HEK293 (cell line): Measurements from ENCODE around the gene SAMD14.

Experiments used
- EGR2 ChIP-seq: fragments of 450-650 bp; formaldehyde crosslinking; IDR thresholded peaks from 2 replicates; pipeline ENCODE4 v1.5.1; 2016; ENCODE audit warnings: low read depth, missing biosample characterization, missing genetic modification characterization
- GLIS1 ChIP-seq: fragments of 450-650 bp; formaldehyde crosslinking; IDR thresholded peaks from 2 replicates; pipeline ENCODE4 v1.5.1; 2016; ENCODE audit warnings: missing biosample characterization, missing genetic modification characterization
- KLF16 ChIP-seq: fragments of 450-650 bp; formaldehyde crosslinking; IDR thresholded peaks from 2 replicates; pipeline ENCODE4 v1.5.1; 2017; ENCODE audit warnings: missing biosample characterization, missing genetic modification characterization
- MYNN ChIP-seq: fragments of 450-650 bp; formaldehyde crosslinking; IDR thresholded peaks from 2 replicates; pipeline ENCODE4 v1.5.1; 2016; ENCODE audit warnings: missing biosample characterization, missing genetic modification characterization, borderline replicate concordance
- TRIM28 ChIP-seq: IDR thresholded peaks from 2 replicates; pipeline ENCODE4 v1.6.1; 2011; ENCODE audit warnings: low read length, control low read depth, borderline replicate concordance
- ZEB2 ChIP-seq: fragments of 450-650 bp; formaldehyde crosslinking; IDR thresholded peaks from 2 replicates; pipeline ENCODE4 v1.5.1; 2016; ENCODE audit warnings: missing biosample characterization, missing genetic modification characterization
- ZIC2 ChIP-seq: fragments of 450-650 bp; formaldehyde crosslinking; IDR thresholded peaks from 2 replicates; pipeline ENCODE4 v1.5.1; 2016; ENCODE audit warnings: missing biosample characterization, missing genetic modification characterization
- ZNF140 ChIP-seq: fragments of 450-650 bp; formaldehyde crosslinking; IDR thresholded peaks from 2 replicates; pipeline ENCODE4 v1.5.1; 2016; ENCODE audit warnings: missing biosample characterization, missing genetic modification characterization
- ZNF239 ChIP-seq: fragments of 450-650 bp; formaldehyde crosslinking; IDR thresholded peaks from 2 replicates; pipeline ENCODE4 v1.5.1; 2016; ENCODE audit warnings: missing biosample characterization, missing genetic modification characterization
- ZNF302 ChIP-seq: fragments of 450-650 bp; formaldehyde crosslinking; IDR thresholded peaks from 2 replicates; pipeline ENCODE4 v1.5.1; 2016; ENCODE audit warnings: missing biosample characterization, missing genetic modification characterization, low read depth
- ZNF324 ChIP-seq: fragments of 450-650 bp; formaldehyde crosslinking; IDR thresholded peaks from 2 replicates; pipeline ENCODE4 v1.5.1; 2016; ENCODE audit warnings: missing biosample characterization, missing genetic modification characterization
- ZNF335 ChIP-seq: fragments of 450-650 bp; formaldehyde crosslinking; conservative IDR thresholded peaks from 2 replicates; pipeline ENCODE4 v1.5.1; 2016; ENCODE audit warnings: missing biosample characterization, missing genetic modification characterization
- ZNF366 ChIP-seq: fragments of 450-650 bp; formaldehyde crosslinking; conservative IDR thresholded peaks from 2 replicates; pipeline ENCODE4 v1.5.1; 2016; ENCODE audit warnings: missing biosample characterization, missing genetic modification characterization
- ZNF501 ChIP-seq: fragments of 450-650 bp; formaldehyde crosslinking; IDR thresholded peaks from 2 replicates; pipeline ENCODE4 v1.5.1; 2016; ENCODE audit warnings: missing biosample characterization, missing genetic modification characterization
- ZNF529 ChIP-seq: fragments of 450-650 bp; formaldehyde crosslinking; IDR thresholded peaks from 2 replicates; pipeline ENCODE4 v1.5.1; 2017; ENCODE audit warnings: missing genetic modification characterization, missing biosample characterization; ENCODE audit not compliant: insufficient replicate concordance
- ZNF558 ChIP-seq: fragments of 450-650 bp; formaldehyde crosslinking; IDR thresholded peaks from 2 replicates; pipeline ENCODE4 v1.5.1; 2016; ENCODE audit warnings: missing biosample characterization, missing genetic modification characterization
- ZNF664 ChIP-seq: fragments of 450-650 bp; formaldehyde crosslinking; IDR thresholded peaks from 2 replicates; pipeline ENCODE4 v1.5.1; 2016; ENCODE audit warnings: missing biosample characterization, missing genetic modification characterization
- ZNF76 ChIP-seq: fragments of 450-650 bp; formaldehyde crosslinking; IDR thresholded peaks from 2 replicates; pipeline ENCODE4; 2016; ENCODE audit warnings: low read depth, missing biosample characterization, missing genetic modification characterization, borderline replicate concordance
- ZNF777 ChIP-seq: fragments of 450-650 bp; formaldehyde crosslinking; IDR thresholded peaks from 2 replicates; pipeline ENCODE4 v1.5.1; 2017; ENCODE audit warnings: missing biosample characterization, missing genetic modification characterization, borderline replicate concordance
- ZNF830 ChIP-seq: fragments of 450-650 bp; IDR thresholded peaks from 2 replicates; pipeline ENCODE4 v1.5.0; 2018; ENCODE audit warnings: missing biosample characterization, missing genetic modification characterization, low read depth, mild to moderate bottlenecking, moderate library complexity
- TF ChIP-seq, protein P1 (sequence below): fragments of 450-650 bp; IDR thresholded peaks from 2 replicates; pipeline ENCODE4 v1.5.1; 2018; ENCODE audit warnings: missing biosample characterization, missing genetic modification characterization
- TF ChIP-seq, protein P2 (sequence below): fragments of 450-650 bp; formaldehyde crosslinking; IDR thresholded peaks from 2 replicates; pipeline ENCODE4 v1.5.1; 2016; ENCODE audit warnings: missing biosample characterization, missing genetic modification characterization, borderline replicate concordance
- TF ChIP-seq, protein P3 (sequence below): fragments of 450-650 bp; formaldehyde crosslinking; IDR thresholded peaks from 2 replicates; pipeline ENCODE4; 2016; ENCODE audit warnings: missing biosample characterization, missing genetic modification characterization
- TF ChIP-seq, protein P4 (sequence below): fragments of 450-650 bp; formaldehyde crosslinking; IDR thresholded peaks from 2 replicates; pipeline ENCODE4 v1.5.1; 2017; ENCODE audit warnings: missing biosample characterization, missing genetic modification characterization
- TF ChIP-seq, protein P5 (sequence below): fragments of 450-650 bp; formaldehyde crosslinking; IDR thresholded peaks from 2 replicates; pipeline ENCODE4 v1.5.1; 2016; ENCODE audit warnings: missing biosample characterization, missing genetic modification characterization
- TF ChIP-seq, protein P6 (sequence below): fragments of 450-650 bp; formaldehyde crosslinking; IDR thresholded peaks from 2 replicates; pipeline ENCODE4 v1.5.1; 2016; ENCODE audit warnings: missing biosample characterization, missing genetic modification characterization
- TF ChIP-seq, protein P7 (sequence below): sonication (generic); formaldehyde crosslinking; IDR thresholded peaks from 2 replicates; pipeline ENCODE4 v1.8.1; 2022; ENCODE audit warnings: mild to moderate bottlenecking, moderate library complexity, missing genetic modification reagents

The SAMD14 gene

DNA sequence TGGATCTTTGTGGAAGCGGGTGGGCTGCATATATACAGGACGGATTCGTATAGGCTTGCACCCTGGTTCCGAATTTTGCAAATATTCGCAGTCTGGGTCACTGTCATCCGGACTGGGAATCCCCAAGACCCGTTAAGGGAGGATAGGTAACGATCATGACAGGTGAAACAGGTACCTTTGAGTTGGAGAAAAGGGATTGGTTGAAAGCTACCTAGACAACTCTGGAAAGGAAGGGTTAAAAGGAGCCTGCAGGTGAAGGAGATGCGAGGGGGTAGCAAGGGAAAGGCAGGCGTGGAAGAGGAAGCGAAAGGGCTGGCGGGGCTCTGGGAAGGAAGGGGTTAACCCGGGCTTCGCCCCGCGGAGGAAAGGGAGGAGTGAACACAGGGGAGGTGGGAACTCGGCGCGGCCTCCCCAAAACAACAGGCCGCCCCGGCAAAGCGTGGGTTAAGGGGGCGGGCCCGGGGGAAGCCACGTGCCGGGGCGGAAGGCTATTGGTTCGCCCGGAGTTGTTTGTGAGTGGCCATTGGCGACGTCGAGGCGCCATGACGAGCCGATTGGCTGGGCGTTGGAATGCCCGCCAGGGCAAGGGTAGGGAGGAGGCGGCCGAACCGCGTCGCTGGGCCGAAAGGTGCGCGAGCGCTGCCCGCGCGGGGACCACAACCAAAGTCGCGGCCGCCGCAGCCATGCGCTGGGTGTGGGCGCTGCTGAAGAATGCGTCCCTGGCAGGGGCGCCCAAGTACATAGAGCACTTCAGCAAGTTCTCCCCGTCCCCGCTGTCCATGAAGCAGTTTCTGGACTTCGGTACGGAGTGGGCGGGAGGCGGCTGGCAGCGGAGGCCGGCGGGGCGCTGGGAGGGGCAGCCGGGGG, 35.0 kb downstream of the SAMD14 start, which contains the start of gene PDK2 (continued):
- TF ChIP-seq, protein P1, sequence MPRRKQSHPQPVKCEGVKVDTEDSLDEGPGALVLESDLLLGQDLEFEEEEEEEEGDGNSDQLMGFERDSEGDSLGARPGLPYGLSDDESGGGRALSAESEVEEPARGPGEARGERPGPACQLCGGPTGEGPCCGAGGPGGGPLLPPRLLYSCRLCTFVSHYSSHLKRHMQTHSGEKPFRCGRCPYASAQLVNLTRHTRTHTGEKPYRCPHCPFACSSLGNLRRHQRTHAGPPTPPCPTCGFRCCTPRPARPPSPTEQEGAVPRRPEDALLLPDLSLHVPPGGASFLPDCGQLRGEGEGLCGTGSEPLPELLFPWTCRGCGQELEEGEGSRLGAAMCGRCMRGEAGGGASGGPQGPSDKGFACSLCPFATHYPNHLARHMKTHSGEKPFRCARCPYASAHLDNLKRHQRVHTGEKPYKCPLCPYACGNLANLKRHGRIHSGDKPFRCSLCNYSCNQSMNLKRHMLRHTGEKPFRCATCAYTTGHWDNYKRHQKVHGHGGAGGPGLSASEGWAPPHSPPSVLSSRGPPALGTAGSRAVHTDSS (tag by site-specific recombination): no peak
- no peak for TF ChIP-seq ZNF664 (tag by site-specific recombination)
- no peak for TF ChIP-seq ZNF830 (tag by site-specific recombination)
- TF ChIP-seq, protein P2, sequence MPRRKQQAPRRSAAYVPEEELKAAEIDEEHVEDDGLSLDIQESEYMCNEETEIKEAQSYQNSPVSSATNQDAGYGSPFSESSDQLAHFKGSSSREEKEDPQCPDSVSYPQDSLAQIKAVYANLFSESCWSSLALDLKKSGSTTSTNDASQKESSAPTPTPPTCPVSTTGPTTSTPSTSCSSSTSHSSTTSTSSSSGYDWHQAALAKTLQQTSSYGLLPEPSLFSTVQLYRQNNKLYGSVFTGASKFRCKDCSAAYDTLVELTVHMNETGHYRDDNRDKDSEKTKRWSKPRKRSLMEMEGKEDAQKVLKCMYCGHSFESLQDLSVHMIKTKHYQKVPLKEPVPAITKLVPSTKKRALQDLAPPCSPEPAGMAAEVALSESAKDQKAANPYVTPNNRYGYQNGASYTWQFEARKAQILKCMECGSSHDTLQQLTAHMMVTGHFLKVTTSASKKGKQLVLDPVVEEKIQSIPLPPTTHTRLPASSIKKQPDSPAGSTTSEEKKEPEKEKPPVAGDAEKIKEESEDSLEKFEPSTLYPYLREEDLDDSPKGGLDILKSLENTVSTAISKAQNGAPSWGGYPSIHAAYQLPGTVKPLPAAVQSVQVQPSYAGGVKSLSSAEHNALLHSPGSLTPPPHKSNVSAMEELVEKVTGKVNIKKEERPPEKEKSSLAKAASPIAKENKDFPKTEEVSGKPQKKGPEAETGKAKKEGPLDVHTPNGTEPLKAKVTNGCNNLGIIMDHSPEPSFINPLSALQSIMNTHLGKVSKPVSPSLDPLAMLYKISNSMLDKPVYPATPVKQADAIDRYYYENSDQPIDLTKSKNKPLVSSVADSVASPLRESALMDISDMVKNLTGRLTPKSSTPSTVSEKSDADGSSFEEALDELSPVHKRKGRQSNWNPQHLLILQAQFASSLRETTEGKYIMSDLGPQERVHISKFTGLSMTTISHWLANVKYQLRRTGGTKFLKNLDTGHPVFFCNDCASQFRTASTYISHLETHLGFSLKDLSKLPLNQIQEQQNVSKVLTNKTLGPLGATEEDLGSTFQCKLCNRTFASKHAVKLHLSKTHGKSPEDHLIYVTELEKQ (tag by site-specific recombination): no peak
- TF ChIP-seq KLF16: peak; percentile 95
- TF ChIP-seq, protein P3, sequence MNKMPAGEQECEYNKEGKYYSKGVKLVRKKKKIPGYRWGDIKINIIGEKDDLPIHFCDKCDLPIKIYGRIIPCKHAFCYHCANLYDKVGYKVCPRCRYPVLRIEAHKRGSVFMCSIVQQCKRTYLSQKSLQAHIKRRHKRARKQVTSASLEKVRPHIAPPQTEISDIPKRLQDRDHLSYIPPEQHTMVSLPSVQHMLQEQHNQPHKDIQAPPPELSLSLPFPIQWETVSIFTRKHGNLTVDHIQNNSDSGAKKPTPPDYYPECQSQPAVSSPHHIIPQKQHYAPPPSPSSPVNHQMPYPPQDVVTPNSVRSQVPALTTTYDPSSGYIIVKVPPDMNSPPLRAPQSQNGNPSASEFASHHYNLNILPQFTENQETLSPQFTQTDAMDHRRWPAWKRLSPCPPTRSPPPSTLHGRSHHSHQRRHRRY: no peak
- TF ChIP-seq, protein P4, sequence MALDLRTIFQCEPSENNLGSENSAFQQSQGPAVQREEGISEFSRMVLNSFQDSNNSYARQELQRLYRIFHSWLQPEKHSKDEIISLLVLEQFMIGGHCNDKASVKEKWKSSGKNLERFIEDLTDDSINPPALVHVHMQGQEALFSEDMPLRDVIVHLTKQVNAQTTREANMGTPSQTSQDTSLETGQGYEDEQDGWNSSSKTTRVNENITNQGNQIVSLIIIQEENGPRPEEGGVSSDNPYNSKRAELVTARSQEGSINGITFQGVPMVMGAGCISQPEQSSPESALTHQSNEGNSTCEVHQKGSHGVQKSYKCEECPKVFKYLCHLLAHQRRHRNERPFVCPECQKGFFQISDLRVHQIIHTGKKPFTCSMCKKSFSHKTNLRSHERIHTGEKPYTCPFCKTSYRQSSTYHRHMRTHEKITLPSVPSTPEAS: no peak
- TF ChIP-seq ZNF335 (tag by site-specific recombination): peak; percentile 82
- TF ChIP-seq ZNF76: peak; percentile 71; the same call in 1 of the 2 replicates
- TF ChIP-seq, protein P5, sequence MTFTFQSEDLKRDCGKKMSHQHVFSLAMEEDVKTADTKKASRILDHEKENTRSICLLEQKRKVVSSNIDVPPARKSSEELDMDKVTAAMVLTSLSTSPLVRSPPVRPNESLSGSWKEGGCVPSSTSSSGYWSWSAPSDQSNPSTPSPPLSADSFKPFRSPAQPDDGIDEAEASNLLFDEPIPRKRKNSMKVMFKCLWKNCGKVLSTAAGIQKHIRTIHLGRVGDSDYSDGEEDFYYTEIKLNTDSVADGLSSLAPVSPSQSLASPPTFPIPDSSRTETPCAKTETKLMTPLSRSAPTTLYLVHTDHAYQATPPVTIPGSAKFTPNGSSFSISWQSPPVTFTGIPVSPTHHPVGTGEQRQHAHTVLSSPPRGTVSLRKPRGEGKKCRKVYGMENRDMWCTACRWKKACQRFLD (tag by site-specific recombination): peak; percentile 99
- TF ChIP-seq EGR2 (tag by site-specific recombination): peak; percentile 94
- TF ChIP-seq ZNF366 (tag by site-specific recombination): peak; percentile 91
- no peak for TF ChIP-seq MYNN (tag by site-specific recombination)
- TF ChIP-seq, protein P6, sequence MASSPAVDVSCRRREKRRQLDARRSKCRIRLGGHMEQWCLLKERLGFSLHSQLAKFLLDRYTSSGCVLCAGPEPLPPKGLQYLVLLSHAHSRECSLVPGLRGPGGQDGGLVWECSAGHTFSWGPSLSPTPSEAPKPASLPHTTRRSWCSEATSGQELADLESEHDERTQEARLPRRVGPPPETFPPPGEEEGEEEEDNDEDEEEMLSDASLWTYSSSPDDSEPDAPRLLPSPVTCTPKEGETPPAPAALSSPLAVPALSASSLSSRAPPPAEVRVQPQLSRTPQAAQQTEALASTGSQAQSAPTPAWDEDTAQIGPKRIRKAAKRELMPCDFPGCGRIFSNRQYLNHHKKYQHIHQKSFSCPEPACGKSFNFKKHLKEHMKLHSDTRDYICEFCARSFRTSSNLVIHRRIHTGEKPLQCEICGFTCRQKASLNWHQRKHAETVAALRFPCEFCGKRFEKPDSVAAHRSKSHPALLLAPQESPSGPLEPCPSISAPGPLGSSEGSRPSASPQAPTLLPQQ: peak; percentile 94
- no peak for TF ChIP-seq TRIM28
- TF ChIP-seq ZNF302: no peak
- peak; percentile 71; the same call in 1 of the 2 replicates for TF ChIP-seq GLIS1
- TF ChIP-seq ZNF529 (tag by site-specific recombination): no peak
- TF ChIP-seq ZNF501 (tag by site-specific recombination): no peak; the same call in 1 of the 2 replicates
- TF ChIP-seq, protein P7, sequence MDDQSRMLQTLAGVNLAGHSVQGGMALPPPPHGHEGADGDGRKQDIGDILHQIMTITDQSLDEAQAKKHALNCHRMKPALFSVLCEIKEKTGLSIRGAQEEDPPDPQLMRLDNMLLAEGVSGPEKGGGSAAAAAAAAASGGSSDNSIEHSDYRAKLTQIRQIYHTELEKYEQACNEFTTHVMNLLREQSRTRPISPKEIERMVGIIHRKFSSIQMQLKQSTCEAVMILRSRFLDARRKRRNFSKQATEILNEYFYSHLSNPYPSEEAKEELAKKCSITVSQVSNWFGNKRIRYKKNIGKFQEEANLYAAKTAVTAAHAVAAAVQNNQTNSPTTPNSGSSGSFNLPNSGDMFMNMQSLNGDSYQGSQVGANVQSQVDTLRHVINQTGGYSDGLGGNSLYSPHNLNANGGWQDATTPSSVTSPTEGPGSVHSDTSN: 0 out of 2 replicates have a peak, but pooled peaks have one; percentile 56
- TF ChIP-seq ZNF558 (tag by site-specific recombination): no peak
- TF ChIP-seq ZIC2 (tag by site-specific recombination): peak; percentile 54
- no peak for TF ChIP-seq ZNF239
- 0 out of 2 replicates have a peak, but pooled peaks have one; percentile 13 for TF ChIP-seq ZNF777 (tag by site-specific recombination)
- peak; percentile 91 for TF ChIP-seq ZEB2
- TF ChIP-seq ZNF324 (tag by site-specific recombination): no peak
- TF ChIP-seq ZNF140 (tag by site-specific recombination): no peak
